ENCODE results near the gene DCAF16.

DNA sequence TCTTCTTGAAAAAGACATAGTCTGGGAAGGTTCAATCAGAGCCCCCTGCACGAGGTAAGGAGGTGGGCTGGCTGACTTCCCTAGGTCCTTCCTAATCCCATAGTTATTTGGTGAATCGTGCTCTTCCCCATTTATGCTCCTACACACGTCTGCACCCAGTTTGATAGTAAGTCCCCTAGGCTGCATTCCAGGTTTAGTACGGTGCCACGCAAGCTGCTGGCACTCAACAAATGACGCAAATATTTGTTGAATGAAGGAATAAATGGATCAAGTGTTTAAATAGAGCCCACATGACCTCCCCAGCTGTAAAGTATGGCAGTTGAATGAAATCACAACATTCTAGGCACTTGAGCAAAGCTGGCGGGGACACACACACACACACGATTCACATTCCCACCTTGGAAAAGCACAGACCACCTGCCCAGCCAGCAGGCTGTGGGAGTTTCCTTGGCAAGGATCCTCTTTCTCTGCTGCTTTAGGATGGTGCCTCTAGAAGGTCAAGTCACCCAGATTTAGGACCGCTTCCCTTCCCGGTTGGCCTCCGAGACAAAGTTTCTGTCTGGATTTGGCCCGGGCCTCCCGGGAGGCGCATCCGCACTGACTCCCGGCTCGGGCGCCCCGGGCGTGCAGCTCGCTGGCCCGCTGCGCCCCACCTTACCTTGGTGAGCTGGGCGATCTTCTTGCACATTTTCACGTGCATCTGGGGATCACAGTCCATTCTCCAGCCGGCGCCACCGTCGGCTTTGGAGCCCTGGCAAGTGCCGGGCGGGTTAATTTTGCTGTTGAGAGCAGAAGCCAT lies 29.9 kb downstream of the DCAF16 start:
- TF ChIP-seq POLR2A (IDR thresholded peaks at IDR 0.05) (no peak), POLR2AphosphoS5 (IDR thresholded peaks at IDR 0.05) (no peak), EP300 (IDR thresholded peaks at IDR 0.05) (no peak)
- TF ChIP-seq, protein P1, sequence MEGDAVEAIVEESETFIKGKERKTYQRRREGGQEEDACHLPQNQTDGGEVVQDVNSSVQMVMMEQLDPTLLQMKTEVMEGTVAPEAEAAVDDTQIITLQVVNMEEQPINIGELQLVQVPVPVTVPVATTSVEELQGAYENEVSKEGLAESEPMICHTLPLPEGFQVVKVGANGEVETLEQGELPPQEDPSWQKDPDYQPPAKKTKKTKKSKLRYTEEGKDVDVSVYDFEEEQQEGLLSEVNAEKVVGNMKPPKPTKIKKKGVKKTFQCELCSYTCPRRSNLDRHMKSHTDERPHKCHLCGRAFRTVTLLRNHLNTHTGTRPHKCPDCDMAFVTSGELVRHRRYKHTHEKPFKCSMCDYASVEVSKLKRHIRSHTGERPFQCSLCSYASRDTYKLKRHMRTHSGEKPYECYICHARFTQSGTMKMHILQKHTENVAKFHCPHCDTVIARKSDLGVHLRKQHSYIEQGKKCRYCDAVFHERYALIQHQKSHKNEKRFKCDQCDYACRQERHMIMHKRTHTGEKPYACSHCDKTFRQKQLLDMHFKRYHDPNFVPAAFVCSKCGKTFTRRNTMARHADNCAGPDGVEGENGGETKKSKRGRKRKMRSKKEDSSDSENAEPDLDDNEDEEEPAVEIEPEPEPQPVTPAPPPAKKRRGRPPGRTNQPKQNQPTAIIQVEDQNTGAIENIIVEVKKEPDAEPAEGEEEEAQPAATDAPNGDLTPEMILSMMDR (IDR thresholded peaks at IDR 0.05) = no peak

Measured in stomach (tissue), 4 donors.